HAP-1 (cell line): Measurements from ENCODE around the gene TPK1.

Source experiments
- DNase-seq, 2 experiments: peaks; one replicate each; pipeline ENCODE4 v3.0.0-alpha.2; 2016 to 2020; ENCODE audit warnings: low spot score in 2 of 2
- H3K27me3 ChIP-seq: fragments of 250-450 bp; sonication (Bioruptor Pico); 2 replicates; pipeline ENCODE4 v1.5.1; 2020; ENCODE audit warnings: low read depth, mild to moderate bottlenecking, moderate library complexity
- H3K36me3 ChIP-seq: fragments of 250-450 bp; sonication (Bioruptor Pico); replicated peaks from 2 replicates; pipeline ENCODE4 v1.5.1; 2020; ENCODE audit warnings: mild to moderate bottlenecking
- H3K4me1 ChIP-seq: fragments of 250-450 bp; sonication (Bioruptor Pico); 2 replicates; pipeline ENCODE4 v1.5.1; 2020; ENCODE audit warnings: mild to moderate bottlenecking
- H3K4me3 ChIP-seq: fragments of 250-450 bp; sonication (Bioruptor Pico); 2 replicates; pipeline ENCODE4 v1.5.1; 2020; ENCODE audit warnings: mild to moderate bottlenecking, moderate library complexity
- H3K9me3 ChIP-seq: fragments of 250-450 bp; sonication (Bioruptor Pico); 2 replicates; pipeline ENCODE4 v1.5.1; 2020; ENCODE audit warnings: mild to moderate bottlenecking, moderate library complexity
- in situ Hi-C: fragments of 300-500 bp; cut with MboI; formaldehyde crosslinking; loops from 3 replicates; pipeline ENCODE4 v1.14.3; 2020; ENCODE audit warnings: low sequenced_read_pairs, inconsistent platforms, mixed read lengths

The TPK1 gene

DNA sequence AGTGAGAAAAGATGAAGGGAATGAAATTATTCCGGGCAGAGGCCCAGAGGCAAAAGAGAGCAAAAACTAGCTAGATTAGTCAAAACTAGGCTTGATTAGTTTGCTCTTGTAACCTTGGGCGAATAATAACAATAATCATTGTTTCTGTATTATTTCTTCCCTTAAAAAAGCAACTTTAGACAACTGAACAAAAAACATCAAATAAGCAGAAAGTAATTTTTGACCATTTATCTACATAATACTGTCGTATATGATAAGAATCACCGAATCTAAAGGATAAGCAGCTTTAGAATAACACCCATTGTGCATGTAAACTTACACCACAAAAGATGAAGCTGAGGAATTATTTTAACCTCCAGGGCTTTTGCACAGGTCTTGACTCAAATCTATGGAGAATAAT lies 125.1 kb downstream of the TPK1 start:
- DNase-seq = peak; percentile 33 to 98
- Histone ChIP-seq H3K4me1 (peaks cover 27% of the 10 kb centered on the region), H3K27me3 (no peaks in the 10 kb centered on the region), H3K4me3 (no peak overlapping the region), H3K9me3 (no peaks in the 10 kb centered on the region), H3K36me3 (no peaks in the 10 kb centered on the region)
- in situ Hi-C loops = no loop called here

- in situ Hi-C loops = no loop called here
- no peak for DNase-seq
- Histone ChIP-seq H3K4me3 (no peak overlapping the region), H3K4me1 (peaks cover 27% of the 10 kb centered on the region), H3K9me3 (no peaks in the 10 kb centered on the region), H3K27me3 (no peaks in the 10 kb centered on the region), H3K36me3 (no peaks in the 10 kb centered on the region)
These were observed 126.8 kb downstream of the TPK1 start for GRCh38 chr7:144709066-144709465.

GRCh38 chr7:144691240-144691639 lies 144.6 kb downstream of the TPK1 start:
- Histone ChIP-seq H3K36me3 (no peaks in the 10 kb centered on the region), H3K4me1 (no peaks in the 10 kb centered on the region; the same call in 1 of the 2 replicates), H3K27me3 (peaks cover 7% of the 10 kb centered on the region; the same call in 1 of the 2 replicates), H3K9me3 (no peaks in the 10 kb centered on the region), H3K4me3 (no peak overlapping the region)
- DNase-seq = no peak
- in situ Hi-C loops = no loop called here

DNA sequence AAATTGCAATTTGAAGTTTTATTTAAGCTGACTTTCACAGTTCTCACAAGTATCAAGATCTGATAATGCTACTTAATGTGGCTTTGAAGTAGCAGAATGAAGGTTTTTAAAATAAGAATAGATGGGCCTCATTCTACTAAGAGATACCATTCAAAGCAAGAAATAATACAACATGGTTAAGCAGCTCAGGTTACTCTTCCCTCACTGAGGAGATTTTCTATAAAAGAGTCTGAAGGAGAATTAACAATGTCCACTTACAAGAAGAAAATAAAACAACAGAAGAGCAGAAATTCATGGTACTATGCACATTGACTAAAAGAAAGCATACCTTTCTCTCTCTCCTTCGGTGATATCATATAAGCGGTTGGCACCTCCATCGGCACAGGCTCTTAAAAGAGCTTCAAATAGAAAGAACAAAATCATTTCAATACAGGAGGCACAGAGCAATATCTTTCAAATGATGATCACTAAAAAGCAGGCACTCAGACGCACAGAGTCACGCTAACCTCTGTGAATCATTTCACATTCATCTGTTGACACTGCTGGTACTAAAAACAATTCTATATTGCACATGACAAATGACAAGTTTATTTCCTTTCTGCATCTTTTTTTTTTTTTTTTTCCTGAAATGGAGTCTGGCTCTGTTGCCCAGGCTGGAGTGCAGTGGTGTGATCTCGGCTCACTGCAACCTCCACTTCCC lies 153.1 kb downstream of the TPK1 start:
- H3K27me3 ChIP-seq = peaks cover 7% of the 10 kb centered on the region; the same call in 1 of the 2 replicates

DNA sequence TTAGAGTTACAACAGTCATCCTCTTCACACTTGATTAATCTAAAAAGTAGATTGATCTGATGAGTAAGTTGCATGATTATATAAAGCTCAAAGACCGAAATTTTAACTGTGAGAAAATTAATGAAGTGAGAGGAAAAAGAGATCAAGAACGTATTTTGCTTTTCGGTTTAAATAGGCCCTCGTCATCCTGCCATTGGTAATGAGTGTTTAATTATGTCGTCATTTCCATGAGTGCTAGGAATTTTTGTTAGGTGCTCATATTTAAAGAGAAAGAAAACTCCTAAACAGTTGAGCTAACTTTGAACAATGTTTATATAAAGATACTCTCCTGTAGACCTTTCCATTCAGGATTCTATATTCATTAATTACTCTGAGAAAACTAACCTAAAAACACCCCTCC lies 159.4 kb downstream of the TPK1 start:
- no peaks in the 10 kb centered on the region for H3K9me3 ChIP-seq
- H3K36me3 ChIP-seq = no peaks in the 10 kb centered on the region
- no peak for DNase-seq
- in situ Hi-C loops = no loop called here
- no peaks in the 10 kb centered on the region for H3K4me1 ChIP-seq
- H3K27me3 ChIP-seq = no peaks in the 10 kb centered on the region
- H3K4me3 ChIP-seq = no peak overlapping the region

More for the DNA sequence above, 153.1 kb downstream of the TPK1 start:
- peak in 1 of 2 experiments; percentile 91 for DNase-seq
- Histone ChIP-seq H3K36me3 (no peaks in the 10 kb centered on the region), H3K4me3 (no peak overlapping the region), H3K9me3 (no peaks in the 10 kb centered on the region), H3K4me1 (peaks cover 9% of the 10 kb centered on the region)
- in situ Hi-C loops = no loop called here

DNA sequence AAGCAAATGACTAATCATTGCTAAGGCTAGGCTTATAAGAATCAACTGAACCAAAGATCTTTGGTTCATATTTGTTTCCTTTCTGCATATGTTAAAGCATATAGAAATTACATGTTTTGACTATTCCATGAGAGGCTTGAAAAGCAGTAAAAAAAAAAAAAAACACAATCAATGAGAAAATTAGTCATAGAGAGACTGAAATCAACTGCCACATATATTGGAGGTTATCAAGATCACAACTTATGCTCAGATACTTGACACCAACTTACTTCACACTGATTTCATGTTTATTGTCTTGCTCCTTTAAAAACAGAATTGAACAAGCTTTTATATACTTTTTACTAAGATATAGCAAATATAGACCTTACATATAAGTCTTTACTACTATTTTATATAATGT lies 161.3 kb downstream of the TPK1 start:
- H3K4me1 ChIP-seq = no peaks in the 10 kb centered on the region; the same call in 1 of the 2 replicates
- H3K4me3 ChIP-seq = no peak overlapping the region
- no peaks in the 10 kb centered on the region for H3K9me3 ChIP-seq
- H3K27me3 ChIP-seq = no peaks in the 10 kb centered on the region
- in situ Hi-C loops = no loop called here
- H3K36me3 ChIP-seq = no peaks in the 10 kb centered on the region
- DNase-seq = no peak

DNA sequence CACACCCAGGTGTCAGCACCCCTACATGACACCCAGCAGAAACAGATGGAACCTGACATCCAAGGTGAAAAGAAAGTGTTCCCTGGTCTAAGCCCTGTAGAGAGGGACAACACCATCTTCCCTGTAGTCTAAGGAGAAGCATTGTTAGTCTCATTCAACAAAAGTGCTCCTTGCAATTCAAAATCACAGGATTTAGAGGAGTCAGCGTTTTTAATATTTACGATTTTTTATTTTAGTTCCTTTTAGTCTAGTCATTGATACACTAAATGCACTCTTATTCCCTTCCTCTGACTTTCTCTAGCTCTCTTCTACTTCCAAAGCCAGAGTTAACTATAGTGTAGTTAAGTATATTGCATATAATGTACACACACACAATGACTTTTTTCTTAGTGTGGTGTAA lies 163.0 kb downstream of the TPK1 start:
- Histone ChIP-seq H3K4me1 (no peaks in the 10 kb centered on the region; the same call in 1 of the 2 replicates), H3K36me3 (no peaks in the 10 kb centered on the region), H3K27me3 (no peaks in the 10 kb centered on the region), H3K4me3 (no peak overlapping the region), H3K9me3 (no peaks in the 10 kb centered on the region)
- DNase-seq = no peak
- in situ Hi-C loops = no loop called here

DNA sequence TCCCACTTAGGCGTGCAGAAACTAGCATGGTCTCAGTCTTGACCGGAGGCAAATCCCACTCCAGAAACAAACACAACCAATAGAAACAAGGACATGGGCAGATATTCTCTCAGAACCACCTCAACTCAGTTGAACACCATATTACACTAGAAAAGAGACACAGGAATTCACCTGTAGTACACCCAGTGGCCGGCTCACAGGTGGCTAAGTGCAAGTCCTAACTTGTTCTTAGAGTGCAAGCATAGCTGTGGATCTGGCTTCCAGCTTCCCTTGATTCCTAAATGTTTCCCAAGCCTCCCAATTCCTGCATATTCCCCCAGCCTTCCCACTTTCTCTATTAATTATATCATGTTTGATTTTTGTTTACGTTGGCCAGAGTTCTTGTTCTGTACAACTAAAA lies 164.4 kb downstream of the TPK1 start:
- H3K36me3 ChIP-seq = no peaks in the 10 kb centered on the region
- no peaks in the 10 kb centered on the region; the same call in 1 of the 2 replicates for H3K4me1 ChIP-seq
- DNase-seq = no peak
- in situ Hi-C loops = no loop called here
- no peaks in the 10 kb centered on the region for H3K27me3 ChIP-seq
- no peak overlapping the region for H3K4me3 ChIP-seq
- H3K9me3 ChIP-seq = no peaks in the 10 kb centered on the region

DNA sequence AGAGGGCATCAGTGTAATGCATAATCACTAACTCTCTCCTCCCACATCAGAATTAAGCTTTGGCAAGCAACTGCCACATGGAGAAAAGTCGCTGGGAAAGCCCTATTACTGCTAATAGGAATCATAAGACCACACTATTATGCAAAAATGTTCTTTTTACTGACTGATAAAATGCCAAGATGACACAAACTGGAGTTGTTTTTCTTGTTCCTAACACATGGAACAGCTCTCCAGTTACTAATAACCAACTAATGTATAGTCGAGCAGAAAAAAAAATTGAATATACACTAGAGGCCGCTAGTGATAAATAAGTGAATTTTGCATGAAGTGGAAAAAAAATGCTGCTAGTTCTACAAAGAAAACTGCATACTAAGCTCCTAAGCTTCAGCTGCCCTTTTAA lies 165.6 kb downstream of the TPK1 start:
- no peaks in the 10 kb centered on the region for H3K36me3 ChIP-seq
- H3K4me1 ChIP-seq = no peaks in the 10 kb centered on the region; the same call in 1 of the 2 replicates
- DNase-seq = peak in 1 of 2 experiments; percentile 84
- no peak overlapping the region for H3K4me3 ChIP-seq
- H3K27me3 ChIP-seq = no peaks in the 10 kb centered on the region
- no peaks in the 10 kb centered on the region for H3K9me3 ChIP-seq
- in situ Hi-C loops = no loop called here

- H3K36me3 ChIP-seq = no peaks in the 10 kb centered on the region
- in situ Hi-C loops = no loop called here
- H3K27me3 ChIP-seq = no peaks in the 10 kb centered on the region
- no peaks in the 10 kb centered on the region for H3K9me3 ChIP-seq
- DNase-seq = no peak
- no peak overlapping the region for H3K4me3 ChIP-seq
- H3K4me1 ChIP-seq = no peaks in the 10 kb centered on the region; the same call in 1 of the 2 replicates
These were observed 167.3 kb downstream of the TPK1 start for GRCh38 chr7:144668503-144668902.

GRCh38 chr7:144665689-144666381 lies 170.0 kb downstream of the TPK1 start:
- Histone ChIP-seq H3K9me3 (no peaks in the 10 kb centered on the region), H3K4me3 (no peak overlapping the region), H3K36me3 (no peaks in the 10 kb centered on the region), H3K4me1 (no peaks in the 10 kb centered on the region; the same call in none of the 2 replicates), H3K27me3 (no peaks in the 10 kb centered on the region)
- in situ Hi-C loops = no loop called here
- DNase-seq = no peak

- Histone ChIP-seq H3K27me3 (no peaks in the 10 kb centered on the region), H3K4me1 (no peaks in the 10 kb centered on the region; the same call in 1 of the 2 replicates), H3K36me3 (no peaks in the 10 kb centered on the region), H3K9me3 (no peaks in the 10 kb centered on the region), H3K4me3 (no peak overlapping the region)
- in situ Hi-C loops = no loop called here
- DNase-seq = no peak
These were observed 176.6 kb downstream of the TPK1 start for GRCh38 chr7:144659211-144659610.

GRCh38 chr7:144656965-144657517 lies 178.8 kb downstream of the TPK1 start:
- peak in 1 of 2 experiments; percentile 23 for DNase-seq
- Histone ChIP-seq H3K4me3 (no peak overlapping the region), H3K27me3 (no peaks in the 10 kb centered on the region), H3K9me3 (no peaks in the 10 kb centered on the region), H3K36me3 (no peaks in the 10 kb centered on the region), H3K4me1 (no peaks in the 10 kb centered on the region)
- in situ Hi-C loops = no loop called here

- H3K27me3 ChIP-seq = no peaks in the 10 kb centered on the region
- no peaks in the 10 kb centered on the region for H3K36me3 ChIP-seq
- DNase-seq = no peak
- in situ Hi-C loops = no loop called here
- H3K4me1 ChIP-seq = no peaks in the 10 kb centered on the region
- no peaks in the 10 kb centered on the region for H3K9me3 ChIP-seq
- H3K4me3 ChIP-seq = no peak overlapping the region
These were observed 182.4 kb downstream of the TPK1 start for GRCh38 chr7:144653449-144653848.
